Panc1 (cell line): ENCODE data around the gene DCUN1D3. TPM values are rescaled to one million over a fixed set of nuclear protein-coding genes. Genes with fewer than 3 reads are reported as not detected.

Source experiments
- ATAC-seq: fragments of 200-7000 bp; cut with Tn5 transposase; 2 replicates; pipeline ENCODE4 v1.9.1; 2020; ENCODE audit warnings: mild to moderate bottlenecking, moderate library complexity
- BruUV-seq: library from RNA; stranded (reverse); fragments of 400-500 nt; replicated peaks from 2 replicates; lab custom pipeline; 2021; lab: Mats Ljungman, UMichigan
- CTCF ChIA-PET: fragments of 300-600 bp; sonication (Branson Sonifier 250); formaldehyde crosslinking; loops from one replicate; lab custom pipeline; 2022; ENCODE audit warnings: antibody characterized with exemption; lab: Charles Lee
- POLR2A ChIA-PET: fragments of 300-600 bp; sonication (Branson Sonifier 250); formaldehyde crosslinking; loops from one replicate; lab custom pipeline; 2022; ENCODE audit warnings: antibody characterized with exemption; lab: Charles Lee
- DNase-seq: peaks from one replicate; pipeline ENCODE4 v3.0.0-alpha.2; 2010; ENCODE audit warnings: low read depth, low spot score
- H3K27ac ChIP-seq: 2 replicates; pipeline ENCODE4 v1.5.1; 2011; ENCODE audit warnings: mild to moderate bottlenecking, low read length, inconsistent platforms
- H3K27me3 ChIP-seq: fragments of 200-500 bp; sonication (Bioruptor generic); 2 replicates; pipeline ENCODE4 v1.6.0; 2014; ENCODE audit warnings: low read length, inconsistent platforms; ENCODE audit not compliant: control insufficient read depth, insufficient read depth
- H3K36me3 ChIP-seq: fragments of 200-500 bp; sonication (Bioruptor generic); 2 replicates; pipeline ENCODE4 v1.5.1; 2014; ENCODE audit warnings: inconsistent platforms, mild to moderate bottlenecking, low read length, moderate library complexity; ENCODE audit not compliant: control insufficient read depth, insufficient read depth
- H3K4me1 ChIP-seq: 2 replicates; pipeline ENCODE4 v1.5.1; 2011; ENCODE audit warnings: inconsistent platforms, mild to moderate bottlenecking, low read length, moderate library complexity; ENCODE audit not compliant: control insufficient read depth, insufficient read depth
- H3K4me3 ChIP-seq, 2 experiments: 2 replicates each; pipeline ENCODE4 v1.5.1; 2011 to 2012; ENCODE audit warnings: low read depth in 2 of 2, low read length in 2 of 2, mild to moderate bottlenecking in 2 of 2, inconsistent platforms in 1 of 2, moderate library complexity in 1 of 2
- H3K9me3 ChIP-seq: fragments of 200-500 bp; sonication (Bioruptor generic); 2 replicates; pipeline ENCODE4 v1.5.1; 2014; ENCODE audit warnings: low read depth, mild to moderate bottlenecking, inconsistent platforms, low read length, moderate library complexity; ENCODE audit not compliant: control insufficient read depth, insufficient read depth
- POLR2AphosphoS5 ChIP-seq: IDR thresholded peaks from 2 replicates; pipeline ENCODE4 v1.6.1; 2012; ENCODE audit warnings: mild to moderate bottlenecking, low read depth, low read length, moderate library complexity
- REST ChIP-seq, 2 experiments: IDR thresholded peaks; 2 replicates each; pipeline ENCODE4 v1.6.1; 2011 to 2012; ENCODE audit warnings: low read depth in 2 of 2, control low read depth in 1 of 2, low read length in 1 of 2, mild to moderate bottlenecking in 1 of 2, moderate library complexity in 1 of 2; ENCODE audit not compliant: insufficient read depth in 1 of 2
- SIN3A ChIP-seq: IDR thresholded peaks from 2 replicates; pipeline ENCODE4 v1.6.1; 2012; ENCODE audit warnings: low read depth, mild to moderate bottlenecking, low read length, moderate library complexity, borderline replicate concordance; ENCODE audit not compliant: insufficient read depth
- TCF7L2 ChIP-seq: IDR thresholded peaks from 2 replicates; pipeline ENCODE4 v1.6.1; 2011; ENCODE audit warnings: mild to moderate bottlenecking, low read depth, low read length, inconsistent platforms
- in situ Hi-C: cut with HindIII; loops from 2 replicates; pipeline ENCODE4 v1.10.0; 2016; ENCODE audit warnings: low sequenced_read_pairs, low pct_unique_long_range_greater_than_20kb
- intact Hi-C: fragments of 100-400 bp; cut with micrococcal nuclease; formaldehyde crosslinking; loops from one replicate; pipeline ENCODE4 v1.10.0; 2022; ENCODE audit not compliant: unreplicated experiment
- total RNA-seq: library from RNA; stranded (reverse); gene quantifications from one replicate; pipeline ENCODE4 v1.2.1, GENCODE V29; 2021; ENCODE audit not compliant: unreplicated experiment
- TF ChIP-seq, protein P1 (sequence below): fragments of 450-650 bp; IDR thresholded peaks from 2 replicates; pipeline ENCODE4 v1.5.1; 2017; ENCODE audit warnings: mild to moderate bottlenecking

The DCUN1D3 gene
- total RNA-seq, 1 experiment from 2014 or later, result 23.5 TPM

DNA sequence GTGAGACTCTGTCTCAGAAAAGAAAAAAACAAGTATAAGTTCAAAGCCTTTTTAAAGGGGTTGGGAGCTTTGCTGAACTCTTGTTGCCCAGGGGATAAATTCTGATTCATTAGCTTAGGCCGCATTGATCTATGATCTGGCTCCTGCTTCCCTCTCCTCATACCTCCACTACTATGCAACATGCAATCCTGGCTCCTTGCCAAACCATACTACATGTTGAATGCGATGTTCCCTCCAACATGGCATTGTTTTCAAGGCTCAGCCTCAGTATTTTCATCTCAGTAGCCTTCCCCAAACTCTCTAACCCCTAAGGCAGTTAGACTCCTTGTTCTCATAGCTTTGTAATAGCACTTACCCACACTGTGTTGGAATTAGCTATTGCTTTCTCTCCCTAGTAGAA lies 87.6 kb downstream of the DCUN1D3 start:
- Histone ChIP-seq H3K4me1 (peaks cover 7% of the 10 kb centered on the region; the same call in 1 of the 2 replicates), H3K9me3 (no peaks in the 10 kb centered on the region), H3K4me3 (no peak overlapping the region), H3K27me3 (no peaks in the 10 kb centered on the region), H3K27ac (no peak overlapping the region), H3K36me3 (peaks cover 8% of the 10 kb centered on the region)
- DNase-seq (no peak), ATAC-seq (no peak)
- ChIA-PET CTCF (no interaction called here), POLR2A (no interaction called here)
- no TSS peak for BruUV-seq
- no peak for TF ChIP-seq POLR2AphosphoS5
- TF ChIP-seq REST (IDR thresholded peaks at IDR 0.05; ENCODE audit: insufficient read depth in 1 of 2, low read depth in 2 of 2, low read length in 1 of 2), result no peak
- TF ChIP-seq SIN3A, result no peak
- TF ChIP-seq TCF7L2, result no peak
- TF ChIP-seq, protein P1, sequence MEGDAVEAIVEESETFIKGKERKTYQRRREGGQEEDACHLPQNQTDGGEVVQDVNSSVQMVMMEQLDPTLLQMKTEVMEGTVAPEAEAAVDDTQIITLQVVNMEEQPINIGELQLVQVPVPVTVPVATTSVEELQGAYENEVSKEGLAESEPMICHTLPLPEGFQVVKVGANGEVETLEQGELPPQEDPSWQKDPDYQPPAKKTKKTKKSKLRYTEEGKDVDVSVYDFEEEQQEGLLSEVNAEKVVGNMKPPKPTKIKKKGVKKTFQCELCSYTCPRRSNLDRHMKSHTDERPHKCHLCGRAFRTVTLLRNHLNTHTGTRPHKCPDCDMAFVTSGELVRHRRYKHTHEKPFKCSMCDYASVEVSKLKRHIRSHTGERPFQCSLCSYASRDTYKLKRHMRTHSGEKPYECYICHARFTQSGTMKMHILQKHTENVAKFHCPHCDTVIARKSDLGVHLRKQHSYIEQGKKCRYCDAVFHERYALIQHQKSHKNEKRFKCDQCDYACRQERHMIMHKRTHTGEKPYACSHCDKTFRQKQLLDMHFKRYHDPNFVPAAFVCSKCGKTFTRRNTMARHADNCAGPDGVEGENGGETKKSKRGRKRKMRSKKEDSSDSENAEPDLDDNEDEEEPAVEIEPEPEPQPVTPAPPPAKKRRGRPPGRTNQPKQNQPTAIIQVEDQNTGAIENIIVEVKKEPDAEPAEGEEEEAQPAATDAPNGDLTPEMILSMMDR, result no peak
- intact Hi-C loops (no loop called here), in situ Hi-C loops (no loop called here)

DNA sequence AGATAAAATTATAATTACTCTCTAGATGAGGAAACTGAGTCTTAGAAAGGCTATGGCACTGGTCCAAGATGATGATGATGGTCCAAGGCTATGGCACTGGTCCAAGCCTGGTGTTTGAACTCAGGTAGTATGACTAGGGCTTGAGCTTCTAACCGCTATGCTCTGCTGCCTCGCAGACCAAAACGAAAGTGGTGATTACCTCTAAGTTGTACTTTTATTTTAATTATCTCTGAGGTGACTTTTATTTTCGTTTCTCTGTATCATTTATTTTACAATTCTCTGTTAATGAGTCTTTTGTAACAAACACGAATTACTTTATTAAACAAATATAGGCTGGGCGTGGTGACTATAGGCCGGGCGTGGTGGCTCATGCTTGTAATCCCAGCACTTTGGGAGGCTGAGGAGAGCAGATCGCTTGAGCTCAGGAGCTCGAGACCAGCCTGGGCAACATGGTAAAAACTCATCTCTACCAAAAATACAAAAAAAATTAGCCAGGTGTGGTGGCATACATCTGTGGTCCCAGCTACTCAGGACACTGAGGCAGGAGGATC lies 88.2 kb downstream of the DCUN1D3 start:
- no TSS peak for BruUV-seq
- no peaks in the 10 kb centered on the region for H3K9me3 ChIP-seq
- ChIA-PET POLR2A (no interaction called here), CTCF (no interaction called here)
- no peak for DNase-seq
- H3K4me3 ChIP-seq, result no peak overlapping the region
- in situ Hi-C loops, result no loop called here
- TF ChIP-seq TCF7L2 (no peak), SIN3A (no peak), REST (IDR thresholded peaks at IDR 0.05; ENCODE audit: insufficient read depth in 1 of 2, low read depth in 2 of 2, low read length in 1 of 2) (no peak), POLR2AphosphoS5 (no peak)
- TF ChIP-seq, protein P1, result no peak
- ATAC-seq, result no peak
- H3K27me3 ChIP-seq, result no peaks in the 10 kb centered on the region
- peaks cover 9% of the 10 kb centered on the region; the same call in 1 of the 2 replicates for H3K4me1 ChIP-seq
- H3K27ac ChIP-seq, result no peak overlapping the region
- H3K36me3 ChIP-seq, result peaks cover 8% of the 10 kb centered on the region
- intact Hi-C loops, result no loop called here
